ENCODE data around the gene OR8K5.

Gene OR8K5

GRCh38 chr11:56183459-56183858, 23.3 kb upstream of the OR8K5 start:
- H3K36me3 ChIP-seq (ENCODE audit: low read depth) = no peaks in the 10 kb centered on the region
- ATAC-seq (ENCODE audit: low read depth) (no peak), DNase-seq (ENCODE audit: low spot score) (no peak)
- no peaks in the 10 kb centered on the region for H3K9me3 ChIP-seq (ENCODE audit: severe bottlenecking)
- H3K4me1 ChIP-seq (ENCODE audit: insufficient read depth, poor library complexity, severe bottlenecking) = no peaks in the 10 kb centered on the region
- TF ChIP-seq, protein P1, sequence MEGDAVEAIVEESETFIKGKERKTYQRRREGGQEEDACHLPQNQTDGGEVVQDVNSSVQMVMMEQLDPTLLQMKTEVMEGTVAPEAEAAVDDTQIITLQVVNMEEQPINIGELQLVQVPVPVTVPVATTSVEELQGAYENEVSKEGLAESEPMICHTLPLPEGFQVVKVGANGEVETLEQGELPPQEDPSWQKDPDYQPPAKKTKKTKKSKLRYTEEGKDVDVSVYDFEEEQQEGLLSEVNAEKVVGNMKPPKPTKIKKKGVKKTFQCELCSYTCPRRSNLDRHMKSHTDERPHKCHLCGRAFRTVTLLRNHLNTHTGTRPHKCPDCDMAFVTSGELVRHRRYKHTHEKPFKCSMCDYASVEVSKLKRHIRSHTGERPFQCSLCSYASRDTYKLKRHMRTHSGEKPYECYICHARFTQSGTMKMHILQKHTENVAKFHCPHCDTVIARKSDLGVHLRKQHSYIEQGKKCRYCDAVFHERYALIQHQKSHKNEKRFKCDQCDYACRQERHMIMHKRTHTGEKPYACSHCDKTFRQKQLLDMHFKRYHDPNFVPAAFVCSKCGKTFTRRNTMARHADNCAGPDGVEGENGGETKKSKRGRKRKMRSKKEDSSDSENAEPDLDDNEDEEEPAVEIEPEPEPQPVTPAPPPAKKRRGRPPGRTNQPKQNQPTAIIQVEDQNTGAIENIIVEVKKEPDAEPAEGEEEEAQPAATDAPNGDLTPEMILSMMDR (IDR thresholded peaks at IDR 0.05; ENCODE audit: poor library complexity, severe bottlenecking) = no peak
- no peak overlapping the region for H3K4me3 ChIP-seq (ENCODE audit: severe bottlenecking)
- no peak overlapping the region for H3K27ac ChIP-seq (ENCODE audit: poor library complexity, severe bottlenecking)
- H3K27me3 ChIP-seq (ENCODE audit: insufficient read depth, poor library complexity, severe bottlenecking) = no peaks in the 10 kb centered on the region

GRCh38 chr11:56176318-56176717, 16.2 kb upstream of the OR8K5 start, which contains the start of gene OR5J2:
OR5J2 (plus strand) TSS chr11:56176618; CDS start chr11:56176618, 0 bp downstream.
- no peaks in the 10 kb centered on the region for H3K4me1 ChIP-seq (ENCODE audit: insufficient read depth, poor library complexity, severe bottlenecking)
- no peak for ATAC-seq (ENCODE audit: low read depth)
- no peak within 1 kb of the TSS for H3K27ac ChIP-seq (ENCODE audit: poor library complexity, severe bottlenecking)
- H3K27me3 ChIP-seq (ENCODE audit: insufficient read depth, poor library complexity, severe bottlenecking) = no peaks in the 10 kb centered on the region
- TF ChIP-seq, protein P1 (IDR thresholded peaks at IDR 0.05; ENCODE audit: poor library complexity, severe bottlenecking) = no peak
- no peak within 1 kb of the TSS for H3K4me3 ChIP-seq (ENCODE audit: severe bottlenecking)
- no peaks in the 10 kb centered on the region for H3K36me3 ChIP-seq (ENCODE audit: low read depth)
- no peaks in the 10 kb centered on the region for H3K9me3 ChIP-seq (ENCODE audit: severe bottlenecking)
- DNase-seq (ENCODE audit: low spot score) = no peak

GRCh38 chr11:56172256-56172830, 12.2 kb upstream of the OR8K5 start:
- H3K27ac ChIP-seq (ENCODE audit: poor library complexity, severe bottlenecking) = no peak overlapping the region
- TF ChIP-seq, protein P1 (IDR thresholded peaks at IDR 0.05; ENCODE audit: poor library complexity, severe bottlenecking) = no peak
- H3K27me3 ChIP-seq (ENCODE audit: insufficient read depth, poor library complexity, severe bottlenecking) = no peaks in the 10 kb centered on the region
- no peaks in the 10 kb centered on the region for H3K36me3 ChIP-seq (ENCODE audit: low read depth)
- ATAC-seq (ENCODE audit: low read depth) (no peak), DNase-seq (ENCODE audit: low spot score) (no peak)
- no peaks in the 10 kb centered on the region for H3K4me1 ChIP-seq (ENCODE audit: insufficient read depth, poor library complexity, severe bottlenecking)
- no peaks in the 10 kb centered on the region for H3K9me3 ChIP-seq (ENCODE audit: severe bottlenecking)
- no peak overlapping the region for H3K4me3 ChIP-seq (ENCODE audit: severe bottlenecking)

- DNase-seq (ENCODE audit: low spot score) = no peak
- no peak for ATAC-seq (ENCODE audit: low read depth)
- TF ChIP-seq, protein P1 (IDR thresholded peaks at IDR 0.05; ENCODE audit: poor library complexity, severe bottlenecking) = no peak
Measured at GRCh38 chr11:56163804-56164203, 3.7 kb upstream of the OR8K5 start.

GRCh38 chr11:56152333-56152732, 7.8 kb downstream of the OR8K5 start:
- no peaks in the 10 kb centered on the region for H3K4me1 ChIP-seq (ENCODE audit: insufficient read depth, poor library complexity, severe bottlenecking)

More at GRCh38 chr11:56163804-56164203, 3.7 kb upstream of the OR8K5 start:
- Histone ChIP-seq H3K9me3 (ENCODE audit: severe bottlenecking) (no peaks in the 10 kb centered on the region), H3K4me3 (ENCODE audit: severe bottlenecking) (no peak overlapping the region), H3K36me3 (ENCODE audit: low read depth) (no peaks in the 10 kb centered on the region), H3K27me3 (ENCODE audit: insufficient read depth, poor library complexity, severe bottlenecking) (no peaks in the 10 kb centered on the region), H3K27ac (ENCODE audit: poor library complexity, severe bottlenecking) (no peak overlapping the region), H3K4me1 (ENCODE audit: insufficient read depth, poor library complexity, severe bottlenecking) (no peaks in the 10 kb centered on the region)

More at GRCh38 chr11:56152333-56152732, 7.8 kb downstream of the OR8K5 start:
- Histone ChIP-seq H3K27me3 (ENCODE audit: insufficient read depth, poor library complexity, severe bottlenecking) (no peaks in the 10 kb centered on the region), H3K27ac (ENCODE audit: poor library complexity, severe bottlenecking) (no peak overlapping the region), H3K9me3 (ENCODE audit: severe bottlenecking) (no peaks in the 10 kb centered on the region), H3K36me3 (ENCODE audit: low read depth) (no peaks in the 10 kb centered on the region), H3K4me3 (ENCODE audit: severe bottlenecking) (no peak overlapping the region)
- no peak for ATAC-seq (ENCODE audit: low read depth)
- DNase-seq (ENCODE audit: low spot score) = no peak
- TF ChIP-seq, protein P1 (IDR thresholded peaks at IDR 0.05; ENCODE audit: poor library complexity, severe bottlenecking) = no peak
